HL-60/S4 treated with retinoic acid at 250 ng/mL for 4 days and 3 days (cell line): ENCODE data around the gene ZNF324B.
"Not testable (repeated sequence)": the region's sequence is repeated elsewhere in the genome, so short reads cannot be mapped to it uniquely, and the experiment has no call there.

ENCODE experiments used
- in situ Hi-C: fragments of 300-500 bp; cut with MboI; formaldehyde crosslinking; loops from 2 replicates; pipeline ENCODE4 v1.7.0; 2022; ENCODE audit warnings: low sequenced_read_pairs

ZNF324B gene

GRCh38 chr19:58451358-58452101 lies at the start of gene ZNF324B:
TSS of gene ZNF324B (plus strand) at chr19:58451622. CDS start at chr19:58453702, 2,080 bp downstream.
- in situ Hi-C loops: no loop called here

GRCh38 chr19:58401840-58402421 lies 49.5 kb upstream of the ZNF324B start:
- in situ Hi-C loops: no loop called here

- in situ Hi-C loops: not testable (repeated sequence)
Measured at GRCh38 chr19:58403920-58404478, 47.4 kb upstream of the ZNF324B start.

GRCh38 chr19:58406818-58407657 lies 44.4 kb upstream of the ZNF324B start:
- in situ Hi-C loops: no loop called here

GRCh38 chr19:58407658-58408151 lies 43.7 kb upstream of the ZNF324B start:
- in situ Hi-C loops: no loop called here

GRCh38 chr19:58408152-58409009 lies 43.0 kb upstream of the ZNF324B start, which contains the start of gene ZNF584:
TSS of gene ZNF584 (plus strand) at chr19:58408649. CDS start at chr19:58409148, 499 bp downstream.
- in situ Hi-C loops: no loop called here

GRCh38 chr19:58409010-58409790 lies 42.2 kb upstream of the ZNF324B start:
- in situ Hi-C loops: no loop called here

- in situ Hi-C loops: no loop called here
Measured at GRCh38 chr19:58416604-58417003, 34.8 kb upstream of the ZNF324B start.

- in situ Hi-C loops: no loop called here
Measured at GRCh38 chr19:58417071-58417470, 34.4 kb upstream of the ZNF324B start.

- in situ Hi-C loops: no loop called here
Measured at GRCh38 chr19:58428617-58429016, 22.8 kb upstream of the ZNF324B start.

GRCh38 chr19:58429745-58430144 lies 21.7 kb upstream of the ZNF324B start:
- in situ Hi-C loops: no loop called here

GRCh38 chr19:58434217-58434616 lies 17.2 kb upstream of the ZNF324B start:
- in situ Hi-C loops: no loop called here

- in situ Hi-C loops: no loop called here
Measured at GRCh38 chr19:58439576-58440554, 11.6 kb upstream of the ZNF324B start, which contains the start of gene ZNF132. TSS of gene ZNF132 (minus strand) at chr19:58440153. CDS start at chr19:58439821, 332 bp downstream.

- in situ Hi-C loops: no loop called here
Measured at GRCh38 chr19:58440556-58440955, 10.9 kb upstream of the ZNF324B start.

GRCh38 chr19:58442986-58443385 lies 8.4 kb upstream of the ZNF324B start:
- in situ Hi-C loops: not testable (repeated sequence)

- in situ Hi-C loops: not testable (repeated sequence)
Measured at GRCh38 chr19:58448860-58449259, 2.6 kb upstream of the ZNF324B start.

GRCh38 chr19:58449980-58450379 lies 1.4 kb upstream of the ZNF324B start:
- in situ Hi-C loops: not testable (repeated sequence)

GRCh38 chr19:58450856-58451357 lies 515 bp upstream of the ZNF324B start:
- in situ Hi-C loops: no loop called here
